GM19467 (cell line): Measurements from ENCODE around the gene S1PR5.
"Not testable (repeated sequence)": the region's sequence is repeated elsewhere in the genome, so short reads cannot be mapped to it uniquely, and the experiment has no call there.

Source experiments
- ATAC-seq: cut with Tn5 transposase; IDR thresholded peaks from one replicate; pipeline ENCODE4 v1.9.1; 2021; ENCODE audit warnings: mild to moderate bottlenecking, moderate library complexity; ENCODE audit not compliant: unreplicated experiment

The S1PR5 gene, protein sequence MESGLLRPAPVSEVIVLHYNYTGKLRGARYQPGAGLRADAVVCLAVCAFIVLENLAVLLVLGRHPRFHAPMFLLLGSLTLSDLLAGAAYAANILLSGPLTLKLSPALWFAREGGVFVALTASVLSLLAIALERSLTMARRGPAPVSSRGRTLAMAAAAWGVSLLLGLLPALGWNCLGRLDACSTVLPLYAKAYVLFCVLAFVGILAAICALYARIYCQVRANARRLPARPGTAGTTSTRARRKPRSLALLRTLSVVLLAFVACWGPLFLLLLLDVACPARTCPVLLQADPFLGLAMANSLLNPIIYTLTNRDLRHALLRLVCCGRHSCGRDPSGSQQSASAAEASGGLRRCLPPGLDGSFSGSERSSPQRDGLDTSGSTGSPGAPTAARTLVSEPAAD

DNA sequence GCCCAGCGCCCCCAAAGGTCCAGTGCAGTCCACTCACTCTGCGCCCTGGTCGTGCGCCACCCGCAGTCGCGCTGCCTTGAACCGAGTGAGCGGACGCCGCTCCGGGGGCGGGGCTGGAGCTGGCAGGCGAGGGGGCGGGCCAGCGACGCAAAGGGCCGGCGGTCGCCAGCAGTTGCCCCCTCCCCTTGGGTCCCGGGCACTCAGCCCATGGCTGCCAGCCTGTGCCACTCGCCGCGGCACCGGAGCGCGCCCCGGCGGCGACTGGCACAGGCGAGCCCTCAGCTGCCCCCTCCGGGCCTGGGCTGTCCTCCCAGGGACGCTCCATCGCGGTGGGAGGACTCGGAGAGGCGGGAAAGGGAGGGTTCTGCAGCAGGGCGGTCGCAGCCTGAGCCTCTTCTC, at the start of gene S1PR5:
S1PR5 (minus strand) TSS at position 87 of the 399 bp plus-strand sequence. CDS start 2,436 bp downstream, outside the sequence.
- no peak for ATAC-seq

DNA sequence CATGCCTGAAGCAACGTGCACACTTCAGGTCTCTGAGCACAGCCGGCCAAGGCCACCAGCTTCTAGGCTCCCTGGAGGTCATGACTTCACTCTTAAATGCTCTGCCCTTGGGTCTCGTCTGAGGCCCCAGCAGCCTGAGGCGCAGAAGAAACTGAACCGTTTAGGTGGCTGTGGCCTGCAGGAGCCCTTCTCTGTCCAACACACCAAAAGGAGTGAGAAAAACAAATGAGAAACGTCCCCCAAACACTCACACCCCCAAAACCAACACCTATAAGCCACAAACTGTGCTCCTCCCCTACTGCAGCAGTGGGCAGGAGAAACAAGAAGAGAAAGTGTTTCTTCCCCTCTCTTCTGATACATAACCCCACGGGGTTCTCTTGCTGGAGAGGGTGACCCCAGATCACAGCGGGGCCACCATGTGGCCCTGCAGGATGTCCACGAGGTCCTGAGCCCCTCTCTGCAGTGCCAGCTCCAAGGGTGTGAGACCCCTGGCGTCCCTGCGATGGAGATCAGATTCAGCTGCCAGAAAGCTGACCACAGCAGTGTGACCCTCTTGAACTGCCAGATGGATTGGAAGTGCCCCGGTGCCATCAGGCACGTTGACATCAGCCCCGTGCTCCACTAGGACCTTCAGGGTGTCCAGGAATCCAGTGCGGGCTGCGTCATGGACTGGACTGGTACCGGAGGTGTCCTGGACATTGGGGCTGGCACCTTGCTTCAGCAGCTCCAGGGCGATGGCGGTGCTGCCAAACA, 49.6 kb upstream of the S1PR5 start:
- ATAC-seq = no peak

DNA sequence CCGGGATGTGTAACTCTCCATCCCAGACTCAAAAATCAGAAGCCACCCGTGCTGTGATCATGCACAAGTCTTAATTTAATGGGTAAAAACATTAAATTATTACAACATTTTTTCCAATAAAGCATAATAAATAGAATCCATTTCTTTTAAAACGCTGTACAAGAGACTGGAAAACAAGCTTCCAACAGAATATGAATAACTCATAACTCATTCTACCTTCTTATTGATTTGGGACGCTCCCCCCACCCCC, 49.1 kb upstream of the S1PR5 start:
- ATAC-seq = no peak

DNA sequence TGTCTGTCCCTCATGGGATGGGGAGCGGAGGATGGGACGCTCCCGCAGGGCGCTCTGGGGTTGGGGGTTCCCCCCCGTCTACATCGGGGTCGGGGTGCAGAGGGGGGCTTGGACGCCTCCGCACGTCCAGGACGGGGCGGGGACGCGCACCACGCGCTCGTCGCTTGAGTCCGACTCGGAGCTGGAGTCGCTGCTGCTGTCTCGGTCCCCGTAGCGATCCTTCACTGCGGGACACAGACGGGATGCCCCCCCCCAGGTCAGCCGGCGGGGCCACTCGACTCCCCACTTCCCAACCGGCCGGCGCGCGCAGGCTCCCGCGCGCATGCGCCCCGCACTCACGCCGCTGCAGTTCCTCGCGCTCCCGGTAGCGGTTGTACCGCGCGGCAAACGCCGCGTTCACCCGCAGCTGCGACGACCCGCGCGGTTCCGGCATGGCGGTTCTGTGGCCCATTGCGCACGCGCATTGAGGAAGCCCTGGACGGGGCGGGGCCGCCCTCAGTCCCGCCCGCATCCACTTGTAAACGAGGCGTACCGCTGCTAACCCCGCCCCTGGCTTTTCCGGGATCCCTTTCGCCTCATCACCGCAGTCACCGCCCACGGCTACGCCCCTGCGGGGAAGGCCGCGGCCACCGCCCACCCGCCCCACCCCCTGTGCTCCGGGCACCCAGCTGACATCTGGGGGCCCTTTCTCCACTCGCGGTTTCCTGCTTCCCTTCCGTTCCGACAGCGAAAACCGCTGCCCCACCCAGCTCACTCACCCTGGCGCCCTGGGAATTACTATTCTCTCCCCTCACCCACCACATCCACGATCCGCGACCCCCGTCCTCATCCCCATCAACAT, 48.5 kb upstream of the S1PR5 start, which contains the start of gene KRI1:
KRI1 (minus strand) TSS at position 444 of the 841 bp plus-strand sequence; CDS start at position 433, 11 bp downstream.
- peak; percentile 38 for ATAC-seq

DNA sequence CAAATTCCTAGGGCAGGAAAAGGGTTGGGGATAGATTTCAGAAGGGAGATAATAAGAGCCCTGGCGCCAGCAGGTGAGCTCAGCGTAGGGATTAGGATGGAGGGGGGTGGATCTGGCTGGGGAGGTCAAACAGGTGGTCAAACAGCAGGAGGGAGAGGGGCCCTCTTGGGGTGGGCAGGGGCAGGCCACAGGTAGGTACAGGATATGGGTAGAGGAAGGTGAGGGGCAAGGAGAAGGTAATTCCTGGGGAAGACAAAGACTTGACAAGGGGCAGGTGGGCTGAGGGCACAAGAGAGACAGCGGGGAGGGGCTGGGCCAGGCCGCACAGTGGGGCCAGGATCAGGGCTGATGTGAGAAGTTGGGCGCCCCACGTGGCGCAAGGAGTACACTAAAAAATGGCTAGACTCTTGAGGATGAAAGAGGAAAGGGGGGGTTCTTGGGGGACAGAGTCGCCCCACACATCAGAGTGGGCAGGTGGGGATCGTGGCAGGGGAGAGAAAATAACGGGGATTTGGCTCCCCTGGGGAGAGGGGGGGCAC, 47.9 kb upstream of the S1PR5 start:
- no peak for ATAC-seq

DNA sequence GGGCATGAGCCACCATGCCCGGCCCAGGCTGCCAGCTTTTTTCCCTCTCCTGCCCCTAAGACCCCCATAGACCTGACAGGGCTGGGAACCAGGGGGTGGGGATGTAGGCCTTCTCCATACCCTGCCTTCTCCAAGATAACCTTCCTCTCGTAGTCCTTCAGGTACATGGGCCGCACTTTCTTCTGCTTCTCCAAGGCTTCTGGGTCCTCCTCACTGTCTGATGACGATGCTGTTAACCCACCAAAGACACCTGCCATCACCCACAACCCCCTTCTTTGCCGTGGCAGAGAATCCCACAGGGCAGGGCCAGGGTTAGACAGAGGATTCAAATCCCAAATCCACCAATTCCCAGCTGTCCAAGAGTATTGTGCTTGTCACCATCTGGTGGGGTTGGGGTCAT, 45.4 kb upstream of the S1PR5 start:
- no peak for ATAC-seq

DNA sequence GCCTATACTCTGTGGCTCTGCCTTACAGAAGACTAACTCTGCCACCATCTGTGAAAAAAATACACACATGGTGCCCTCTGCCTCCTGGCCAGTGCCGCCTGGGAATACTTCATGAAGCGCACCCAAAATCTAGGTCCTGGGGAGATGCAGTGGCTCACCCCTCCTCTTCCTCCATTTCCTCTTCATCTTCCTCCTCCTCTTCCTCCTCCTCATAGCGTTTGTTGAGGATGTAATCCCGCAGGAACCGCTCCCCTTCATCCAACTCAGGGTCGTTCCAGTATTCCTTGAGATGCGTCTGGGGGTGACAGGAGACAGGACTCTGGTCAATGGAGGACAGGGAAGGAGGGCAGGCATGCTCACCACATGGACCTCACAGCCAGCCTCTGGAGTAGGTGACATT, 42.9 kb upstream of the S1PR5 start:
- no peak for ATAC-seq

DNA sequence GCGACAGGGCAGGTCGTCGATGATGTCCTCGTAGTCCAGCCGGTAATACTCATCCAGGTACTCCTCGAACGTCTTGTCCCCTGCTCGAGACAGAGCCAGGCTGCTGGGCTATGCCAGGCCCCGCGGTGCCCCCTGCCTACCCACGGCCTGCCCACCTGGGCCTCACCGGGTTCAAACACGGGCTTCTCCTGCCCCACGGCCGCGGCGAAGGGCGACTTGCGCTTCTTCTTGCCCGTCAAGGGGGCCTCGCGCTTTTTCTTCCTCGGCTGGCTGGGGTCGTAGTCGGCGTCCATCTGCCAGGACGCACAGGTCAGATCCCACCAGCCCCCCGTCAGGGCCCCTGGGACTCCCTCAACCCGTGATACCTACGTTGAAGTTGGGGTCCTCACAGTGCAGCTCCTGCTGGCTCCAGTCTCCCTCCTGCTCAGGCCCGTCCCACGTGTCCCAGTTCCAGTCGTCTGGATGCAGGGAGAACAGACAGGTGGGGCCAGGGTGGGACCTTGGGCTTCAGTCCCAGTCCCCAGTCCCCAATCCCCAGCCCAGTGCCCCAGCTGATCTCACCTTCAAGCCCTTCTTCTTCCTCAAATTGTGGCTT, 40.5 kb upstream of the S1PR5 start:
- no peak for ATAC-seq

DNA sequence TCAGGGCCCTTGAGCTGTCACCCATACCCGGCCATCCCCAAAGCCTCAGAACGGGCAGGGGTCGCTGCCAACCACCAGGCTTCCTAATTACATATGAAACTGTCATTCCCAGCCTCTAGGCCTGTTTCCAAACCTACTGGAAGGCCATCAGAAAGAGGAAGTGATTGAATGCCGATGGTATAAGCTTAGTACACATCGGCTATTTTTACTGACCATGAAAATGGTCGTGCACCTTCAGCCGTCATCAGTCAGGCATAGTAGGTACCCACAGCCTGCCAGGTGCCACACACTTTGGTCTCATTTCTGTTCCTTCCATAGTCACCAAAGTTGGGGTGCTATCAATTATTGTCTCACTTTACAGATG, 38.3 kb upstream of the S1PR5 start:
- ATAC-seq = no peak

DNA sequence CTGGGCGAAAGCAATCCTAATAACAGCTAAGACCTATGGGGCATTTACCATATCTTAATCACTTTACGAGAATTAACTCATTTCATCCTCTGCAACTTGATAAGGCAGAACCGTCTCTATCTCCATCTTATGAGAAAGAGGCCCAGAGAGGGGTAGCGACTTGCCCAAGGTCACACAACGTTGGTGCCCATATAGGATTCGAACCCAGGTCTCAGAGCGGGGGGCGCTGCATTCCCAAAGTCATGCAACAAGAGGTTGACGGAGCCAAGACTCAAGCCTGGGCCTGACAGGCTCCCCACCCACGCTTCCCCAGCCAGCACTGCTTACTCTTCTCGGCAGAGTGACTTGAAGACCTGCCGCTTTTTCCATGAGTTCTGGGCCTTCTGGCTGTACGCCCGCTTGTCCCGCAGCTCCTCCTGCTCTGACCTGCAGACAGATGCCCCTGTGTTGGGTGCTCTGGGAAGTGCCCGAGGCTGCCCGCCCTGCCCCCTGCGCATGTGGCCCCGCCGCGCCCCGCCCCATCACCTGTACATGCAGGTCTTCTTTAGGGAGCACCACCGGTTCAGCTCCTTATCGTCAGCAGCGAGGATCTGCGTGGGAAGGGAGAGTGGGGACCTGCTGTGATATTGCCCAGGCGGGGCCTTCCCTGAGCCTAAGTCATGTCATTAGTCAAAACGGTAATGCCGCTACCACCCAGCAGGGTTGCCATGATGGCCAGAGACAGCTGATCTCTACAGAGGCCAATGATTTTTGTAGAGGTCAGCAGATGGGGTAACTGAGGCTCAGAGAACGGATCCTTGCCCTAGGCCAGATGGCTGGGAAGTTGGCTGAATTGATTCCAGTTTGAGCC, 37.7 kb upstream of the S1PR5 start:
- no peak for ATAC-seq

DNA sequence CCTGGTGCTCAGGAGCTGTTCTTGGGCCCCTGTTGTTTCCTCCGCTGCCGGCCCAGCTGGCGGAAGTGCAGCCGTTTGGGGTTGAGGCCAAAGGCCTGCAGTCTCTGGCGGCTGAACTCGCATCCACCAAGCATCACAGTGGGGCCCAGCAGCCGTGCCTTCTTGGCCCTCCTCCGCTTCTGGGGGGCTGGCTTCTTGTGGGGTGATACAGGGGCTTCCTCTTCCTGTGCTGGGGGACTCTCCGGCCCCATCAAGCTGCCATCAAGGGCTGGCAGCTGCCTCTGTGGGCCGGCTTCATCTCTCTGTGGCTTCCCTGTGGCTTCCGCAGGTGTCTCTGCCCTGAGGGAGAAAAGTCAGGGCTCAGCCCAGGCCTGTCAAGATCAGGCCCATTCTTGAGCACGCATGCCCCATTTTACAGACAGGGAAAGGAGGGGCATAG, 36.7 kb upstream of the S1PR5 start:
- peak; percentile 61 for ATAC-seq

DNA sequence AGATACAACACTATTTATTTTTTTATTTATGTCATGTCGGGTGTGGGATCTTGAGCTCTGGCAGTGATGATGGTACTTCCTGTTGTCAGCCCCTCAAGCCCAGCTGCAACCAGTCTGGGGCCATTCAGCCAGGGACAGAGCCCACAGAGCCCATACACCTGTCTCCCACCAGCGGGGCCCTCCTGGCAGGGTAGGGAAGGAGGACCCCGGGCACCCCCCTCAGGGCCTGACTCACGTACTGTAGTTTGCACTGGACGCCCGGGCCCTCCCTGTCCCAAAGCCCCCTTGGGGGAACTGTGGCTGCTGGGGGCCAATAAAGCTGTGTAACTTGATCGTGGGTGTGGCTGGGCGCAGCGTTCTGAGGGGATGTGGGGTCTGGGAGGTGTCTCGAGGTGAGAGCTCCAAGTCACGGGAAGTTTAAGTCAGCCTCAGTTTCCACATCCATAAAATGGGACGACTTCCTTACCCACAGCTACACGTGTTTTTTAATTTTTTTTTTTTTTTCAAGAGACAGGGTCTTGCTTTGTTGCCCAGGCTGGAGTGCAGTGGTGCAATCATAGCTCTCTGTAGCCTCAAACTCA, 35.9 kb upstream of the S1PR5 start:
- ATAC-seq = no peak

DNA sequence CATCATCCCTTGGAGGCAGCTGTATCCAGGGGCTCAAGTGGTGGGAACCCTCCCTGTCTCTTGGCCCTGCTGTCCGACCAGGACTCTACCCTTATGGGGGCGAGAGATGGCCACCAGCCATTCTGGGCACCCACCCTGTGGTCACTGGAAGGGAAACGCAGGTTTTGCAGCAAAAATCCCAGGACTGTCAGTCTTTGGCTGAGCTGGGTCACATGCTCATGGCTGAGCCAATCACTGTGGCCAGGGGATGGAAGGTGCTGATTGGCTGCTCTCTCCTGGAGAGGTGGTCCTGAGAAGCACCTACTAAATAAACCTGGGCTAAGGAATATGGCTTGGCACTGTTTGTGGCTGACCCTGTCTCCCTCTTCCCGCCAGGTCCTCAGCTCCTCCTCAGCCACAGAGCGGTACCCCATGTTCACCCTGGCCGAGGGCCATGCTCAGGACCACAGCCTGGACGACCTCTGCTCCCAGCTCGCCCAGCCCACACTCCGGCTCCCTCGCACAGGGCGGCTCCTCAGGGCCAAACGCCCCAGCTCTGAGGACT, 35.3 kb upstream of the S1PR5 start:
- ATAC-seq = no peak

DNA sequence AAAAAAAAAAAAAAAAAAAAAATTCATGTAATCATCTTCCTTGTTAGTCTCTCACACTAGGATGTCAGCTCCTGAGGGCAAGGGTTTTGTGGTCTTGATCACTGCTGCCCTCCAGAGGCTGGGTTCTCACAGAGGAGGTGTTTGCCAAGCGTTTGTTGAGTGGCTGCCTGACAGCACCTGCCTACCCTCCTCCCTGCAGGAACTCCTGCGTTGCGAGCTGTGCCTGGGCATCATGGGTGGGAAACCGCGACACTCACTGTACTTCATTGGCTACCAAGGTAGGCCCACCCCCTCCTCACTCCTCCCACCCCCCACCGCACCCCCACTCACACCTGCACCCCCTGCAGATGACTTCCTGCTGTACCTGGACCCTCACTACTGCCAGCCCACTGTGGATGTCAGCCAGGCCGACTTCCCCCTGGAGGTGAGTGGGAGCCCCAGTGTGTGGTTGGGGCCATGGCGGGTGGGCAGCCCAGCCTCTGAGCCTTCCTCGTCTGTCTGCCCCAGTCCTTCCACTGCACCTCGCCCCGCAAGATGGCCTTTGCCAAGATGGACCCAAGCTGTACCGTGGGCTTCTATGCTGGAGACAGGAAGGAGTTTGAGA, 34.6 kb upstream of the S1PR5 start:
- ATAC-seq = no peak

DNA sequence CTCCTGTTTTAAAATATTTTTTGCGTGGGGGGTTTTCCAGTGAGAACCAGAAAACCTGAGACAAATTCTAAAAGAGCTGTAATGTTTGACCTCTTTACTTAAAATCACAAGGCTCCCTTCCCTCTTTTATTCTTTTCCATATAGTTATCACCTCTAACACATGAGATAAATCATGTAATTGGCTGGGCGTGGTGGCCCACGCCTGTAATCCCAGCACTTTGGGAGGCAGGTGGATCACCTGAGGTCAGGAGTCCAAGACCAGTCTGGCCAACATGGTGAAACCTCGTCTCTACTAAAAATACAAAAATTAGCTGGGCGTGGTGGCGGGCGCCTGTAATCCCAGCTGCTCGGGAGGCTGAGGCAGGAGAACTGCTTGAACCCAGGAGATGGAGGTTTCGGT, 33.8 kb upstream of the S1PR5 start:
- ATAC-seq = not testable (repeated sequence)

DNA sequence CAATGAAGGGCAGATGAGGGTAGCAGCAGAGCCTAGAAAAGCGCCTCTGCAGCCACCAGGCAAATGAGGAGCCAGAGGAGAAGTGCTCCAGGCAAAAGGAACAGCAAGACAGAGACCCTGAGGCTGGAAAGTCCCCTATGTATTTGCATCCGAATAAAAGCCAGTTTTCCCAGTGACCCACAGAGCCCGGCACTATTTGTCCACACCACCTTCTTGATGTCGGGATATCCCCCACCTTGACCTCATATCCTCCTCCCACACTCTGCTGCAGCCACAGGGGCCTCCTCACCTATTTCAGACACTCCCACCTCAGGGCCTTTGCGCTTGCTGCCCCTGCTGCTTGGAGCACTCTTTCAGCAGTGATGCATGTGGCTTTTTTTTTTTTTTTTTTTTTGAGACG, 33.1 kb upstream of the S1PR5 start:
- ATAC-seq = no peak

DNA sequence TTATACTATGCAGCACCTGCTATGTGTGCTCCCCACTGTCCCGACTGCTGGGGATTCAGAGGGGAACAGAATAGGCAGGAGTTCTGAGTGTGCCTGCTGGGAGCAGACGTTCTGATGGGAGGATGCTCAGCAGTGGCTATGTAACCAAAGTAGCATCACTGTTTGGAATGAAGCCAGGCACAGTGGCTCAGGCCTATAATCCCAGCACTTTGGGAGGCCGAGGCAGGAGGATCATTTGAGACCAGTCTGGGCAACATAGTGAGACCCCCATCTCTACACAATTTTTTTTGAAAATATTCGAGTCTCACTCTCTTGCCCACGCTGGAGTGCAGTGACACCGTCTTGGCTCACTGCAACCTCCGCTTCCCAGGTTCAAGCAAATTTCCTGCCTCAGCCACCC, 32.5 kb upstream of the S1PR5 start:
- ATAC-seq = no peak

DNA sequence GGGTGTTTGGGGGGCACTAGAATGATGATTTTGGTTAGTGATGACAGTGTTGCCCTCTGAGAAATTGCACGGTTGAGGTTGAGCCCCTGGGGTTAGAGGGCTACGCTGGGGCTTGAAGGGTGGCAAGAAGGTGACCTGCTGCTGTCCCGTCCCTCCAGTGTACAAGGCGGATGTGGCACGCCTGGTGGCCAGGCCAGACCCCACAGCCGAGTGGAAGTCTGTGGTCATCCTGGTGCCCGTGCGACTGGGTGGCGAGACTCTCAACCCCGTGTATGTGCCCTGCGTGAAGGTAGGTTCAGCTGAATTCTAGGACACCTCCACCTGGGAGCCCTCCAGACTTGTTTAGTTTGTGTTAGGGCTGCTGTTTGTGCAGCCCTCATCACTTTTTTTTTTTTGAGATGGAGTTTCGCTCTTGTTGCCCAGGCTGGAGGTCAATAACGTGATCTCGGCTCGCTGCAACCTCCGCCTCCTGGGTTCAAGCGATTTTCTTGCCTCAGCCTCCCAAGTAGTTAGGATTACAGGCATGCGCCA, 31.6 kb upstream of the S1PR5 start:
- no peak for ATAC-seq

DNA sequence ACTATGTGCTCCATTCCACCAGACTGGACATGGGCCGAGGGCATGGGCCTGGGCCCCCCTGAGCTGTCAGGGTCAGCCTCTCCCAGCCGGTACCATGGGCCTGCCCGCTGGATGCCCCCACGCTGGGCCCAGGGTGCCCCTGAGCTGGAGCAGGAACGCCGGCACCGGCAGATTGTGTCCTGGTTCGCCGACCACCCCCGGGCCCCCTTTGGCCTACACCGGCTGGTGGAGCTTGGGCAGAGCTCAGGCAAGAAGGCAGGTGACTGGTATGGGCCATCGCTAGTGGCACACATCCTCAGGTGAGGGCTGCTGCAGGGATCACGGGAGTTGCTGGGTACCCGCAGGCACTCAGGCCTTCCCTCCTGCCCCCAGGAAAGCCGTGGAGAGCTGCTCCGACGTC, 29.6 kb upstream of the S1PR5 start:
- no peak for ATAC-seq
